Keratinocyte (primary cell): ENCODE data around the gene ZP1. TPM values are rescaled to one million over a fixed set of nuclear protein-coding genes. Genes with fewer than 3 reads are reported as not detected.

Source experiments
- DNase-seq: peaks from one replicate; pipeline ENCODE4 v3.0.0-alpha.2; 2011; ENCODE audit warnings: low read depth, missing footprints, low spot score
- FAIRE-seq: peaks from 2 replicates; lab custom pipeline; 2011; peaks lifted over from hg19 to GRCh38; lab: Jason Lieb, UNC
- H2AFZ ChIP-seq: 2 replicates; pipeline ENCODE4 v1.6.0; 2012; ENCODE audit warnings: low read length, control low read depth, inconsistent platforms; ENCODE audit not compliant: control insufficient read depth
- H3K27ac ChIP-seq: 2 replicates; pipeline ENCODE4 v1.5.1; 2011; ENCODE audit warnings: low read length; ENCODE audit not compliant: control insufficient read depth, insufficient read depth
- H3K27me3 ChIP-seq: 3 replicates; pipeline ENCODE4 v1.6.0; 2011; ENCODE audit warnings: low read length; ENCODE audit not compliant: control insufficient read depth, insufficient read depth; ENCODE audit errors: extremely low read depth
- H3K36me3 ChIP-seq, 2 experiments: 2 replicates in 1 of 2; 3 replicates in 1 of 2; pipeline ENCODE4 v1.5.1; 2011; ENCODE audit warnings: low read length in 2 of 2, mild to moderate bottlenecking in 1 of 2; ENCODE audit not compliant: control insufficient read depth in 2 of 2, insufficient read depth in 2 of 2; ENCODE audit errors: extremely low read depth in 1 of 2
- H3K4me1 ChIP-seq: 3 replicates; pipeline ENCODE4 v1.5.1; 2011; ENCODE audit warnings: low read length; ENCODE audit not compliant: control insufficient read depth, insufficient read depth; ENCODE audit errors: extremely low read depth
- H3K4me2 ChIP-seq: 3 replicates; pipeline ENCODE4 v1.6.0; 2011; ENCODE audit warnings: low read depth, low read length; ENCODE audit not compliant: control insufficient read depth, insufficient read depth; ENCODE audit errors: extremely low read depth
- H3K4me3 ChIP-seq, 3 experiments: fragments of 200-600 bp in 1 of 3; sonication (generic) in 1 of 3; 2 replicates in 2 of 3; 3 replicates in 1 of 3; pipeline ENCODE4 v1.5.1; 2011 to 2016; ENCODE audit warnings: low read length in 3 of 3, mild to moderate bottlenecking in 3 of 3, control low read depth in 2 of 3, inconsistent platforms in 1 of 3, low read depth in 1 of 3, mixed read lengths in 1 of 3, mixed run types in 1 of 3, moderate library complexity in 1 of 3; ENCODE audit not compliant: control insufficient read depth in 2 of 3, insufficient read depth in 2 of 3; ENCODE audit errors: extremely low read depth in 1 of 3
- H3K79me2 ChIP-seq: 2 replicates; pipeline ENCODE4 v1.6.0; 2012; ENCODE audit warnings: low read length; ENCODE audit not compliant: control insufficient read depth, insufficient read depth
- H3K9ac ChIP-seq: 3 replicates; pipeline ENCODE4 v1.6.0; 2011; ENCODE audit warnings: low read length; ENCODE audit not compliant: control insufficient read depth, insufficient read depth; ENCODE audit errors: extremely low read depth
- H3K9me1 ChIP-seq: 3 replicates; pipeline ENCODE4 v1.6.0; 2011; ENCODE audit warnings: low read length; ENCODE audit not compliant: control insufficient read depth, insufficient read depth; ENCODE audit errors: extremely low read depth
- H3K9me3 ChIP-seq: 2 replicates; pipeline ENCODE4 v1.5.1; 2012; ENCODE audit warnings: low read depth, low read length; ENCODE audit not compliant: control insufficient read depth
- H4K20me1 ChIP-seq: 3 replicates; pipeline ENCODE4 v1.6.0; 2011; ENCODE audit warnings: low read length; ENCODE audit not compliant: control insufficient read depth, insufficient read depth; ENCODE audit errors: extremely low read depth
- CTCF ChIP-seq, 3 experiments: IDR thresholded peaks in 1 of 3; conservative IDR thresholded peaks in 1 of 3; optimal IDR thresholded peaks in 1 of 3; 2 replicates in 2 of 3; 3 replicates in 1 of 3; pipeline versions ENCODE3 to v1.5.1; 2011; ENCODE audit warnings: low read length in 3 of 3, mild to moderate bottlenecking in 3 of 3, moderate library complexity in 2 of 3, control low read depth in 1 of 3, inconsistent platforms in 1 of 3; ENCODE audit not compliant: insufficient read depth in 2 of 3; ENCODE audit errors: extremely low read depth in 1 of 3
- EZH2 ChIP-seq: IDR thresholded peaks from one replicate; pipeline ENCODE4 v1.6.1; 2012; ENCODE audit warnings: inconsistent platforms, mild to moderate bottlenecking, low read length, moderate library complexity
- dilution Hi-C: fragments of 300-500 bp; cut with MboI; formaldehyde crosslinking; loops from one replicate; pipeline ENCODE4 v1.7.0; 2020; ENCODE audit warnings: low sequenced_read_pairs; ENCODE audit not compliant: extremely low pct_ligation_motif_present
- polyA plus RNA-seq, 5 experiments: library from polyadenylated mRNA; depleted of rRNA in 3 of 5; stranded (reverse) in 3 of 5; stranded (forward) in 1 of 5; unstranded in 1 of 5; fragments of >200 nt; gene quantifications; 1 replicate in 1 of 5; 2 replicates in 3 of 5; 3 replicates in 1 of 5; pipeline versions ENCODE4 v1.2.1 to v1.2.3, GENCODE V29; 2011 to 2012; ENCODE audit warnings: missing spikeins in 2 of 5, low read depth in 1 of 5, low replicate concordance in 1 of 5

Gene ZP1
- polyA plus RNA-seq, 1 donor (not counting 4 experiments of a cell fraction or from before 2014, with no cell fraction given): not detected

GRCh38 chr11:60872961-60873524 lies 5.7 kb downstream of the ZP1 start:
- H3K9ac ChIP-seq: no peak overlapping the region
- no peaks in the 10 kb centered on the region for H4K20me1 ChIP-seq
- H3K4me1 ChIP-seq: no peaks in the 10 kb centered on the region
- TF ChIP-seq EZH2: no peak
- no peak for TF ChIP-seq CTCF (optimal IDR thresholded peaks at IDR 0.05 in 1 of 3, IDR thresholded peaks at IDR 0.05 in 1 of 3, conservative IDR thresholded peaks at IDR 0.05 in 1 of 3; ENCODE audit: extremely low read depth in 1 of 3, insufficient read depth in 2 of 3, low read length in 3 of 3)
- no peaks in the 10 kb centered on the region for H3K36me3 ChIP-seq
- no peaks in the 10 kb centered on the region for H3K79me2 ChIP-seq
- H3K27me3 ChIP-seq: no peaks in the 10 kb centered on the region
- H2AFZ ChIP-seq: no peak overlapping the region
- no peak overlapping the region for H3K27ac ChIP-seq
- no peaks in the 10 kb centered on the region for H3K9me1 ChIP-seq
- FAIRE-seq (no peak), DNase-seq (no peak)
- no peaks in the 10 kb centered on the region for H3K9me3 ChIP-seq
- no peak overlapping the region for H3K4me2 ChIP-seq
- no peak overlapping the region for H3K4me3 ChIP-seq
- dilution Hi-C loops: no loop called here

DNA sequence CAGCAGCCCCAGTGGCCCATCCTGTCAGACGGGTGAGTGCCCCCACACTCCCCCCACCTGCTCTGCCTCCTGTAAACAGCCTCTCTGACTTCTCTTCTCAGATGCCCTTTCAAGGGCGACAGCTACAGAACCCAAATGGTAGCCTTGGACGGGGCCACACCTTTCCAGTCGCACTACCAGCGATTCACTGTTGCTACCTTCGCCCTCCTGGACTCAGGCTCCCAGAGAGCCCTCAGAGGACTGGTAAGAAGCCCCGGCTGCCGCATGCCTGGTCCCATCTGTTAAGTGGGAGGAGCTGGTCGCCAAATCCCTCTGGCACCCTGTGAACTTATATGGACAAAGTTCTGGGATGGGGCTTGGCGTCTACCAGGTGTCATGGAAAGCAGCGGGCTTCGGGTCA lies 6.2 kb downstream of the ZP1 start:
- DNase-seq: no peak
- no peaks in the 10 kb centered on the region for H3K9me3 ChIP-seq
- H3K36me3 ChIP-seq: no peaks in the 10 kb centered on the region
- H3K27ac ChIP-seq: no peak overlapping the region
- no peaks in the 10 kb centered on the region for H4K20me1 ChIP-seq
- dilution Hi-C loops: no loop called here
- no peak overlapping the region for H3K9ac ChIP-seq
- no peak overlapping the region for H2AFZ ChIP-seq
- no peaks in the 10 kb centered on the region for H3K9me1 ChIP-seq
- no peaks in the 10 kb centered on the region for H3K4me1 ChIP-seq
- TF ChIP-seq EZH2 (no peak), CTCF (optimal IDR thresholded peaks at IDR 0.05 in 1 of 3, IDR thresholded peaks at IDR 0.05 in 1 of 3, conservative IDR thresholded peaks at IDR 0.05 in 1 of 3; ENCODE audit: extremely low read depth in 1 of 3, insufficient read depth in 2 of 3, low read length in 3 of 3) (no peak)
- no peaks in the 10 kb centered on the region for H3K79me2 ChIP-seq
- H3K27me3 ChIP-seq: no peaks in the 10 kb centered on the region
- no peak for FAIRE-seq
- H3K4me3 ChIP-seq: no peak overlapping the region
- no peak overlapping the region for H3K4me2 ChIP-seq
